NCI-H2227 (cell line): ENCODE results near the gene CLEC4F.

ENCODE experiments used
- DNase-seq: peaks from one replicate; lab custom pipeline; 2025; ENCODE audit not compliant: unreplicated experiment; lab: John Stamatoyannopoulos, UW

CLEC4F gene

GRCh38 chr2:70820499-70820898, at the start of gene CLEC4F:
TSS of gene CLEC4F (minus strand) at chr2:70820599. CDS start at chr2:70820523, 76 bp downstream.
- DNase-seq, result no peak

- DNase-seq, result no peak
These were observed 48.6 kb upstream of the CLEC4F start for GRCh38 chr2:70868970-70869369.

GRCh38 chr2:70861777-70862625, 41.6 kb upstream of the CLEC4F start:
- DNase-seq, result peak; percentile 88

GRCh38 chr2:70855667-70856066, 35.3 kb upstream of the CLEC4F start:
- no peak for DNase-seq

GRCh38 chr2:70854411-70854810, 34.0 kb upstream of the CLEC4F start:
- no peak for DNase-seq

GRCh38 chr2:70852824-70853223, 32.4 kb upstream of the CLEC4F start:
- no peak for DNase-seq

GRCh38 chr2:70851704-70852103, 31.3 kb upstream of the CLEC4F start:
- DNase-seq, result no peak

- no peak for DNase-seq
These were observed 30.5 kb upstream of the CLEC4F start for GRCh38 chr2:70850925-70851324.

- DNase-seq, result no peak
These were observed 22.0 kb upstream of the CLEC4F start for GRCh38 chr2:70842401-70842800.

GRCh38 chr2:70837980-70838925, 17.9 kb upstream of the CLEC4F start:
- DNase-seq, result no peak

- no peak for DNase-seq
These were observed 15.2 kb upstream of the CLEC4F start, which contains the start of gene CD207 for GRCh38 chr2:70835643-70836042. TSS of gene CD207 (minus strand) at chr2:70835816. CDS start at chr2:70835776, 40 bp downstream.

- no peak for DNase-seq
These were observed 14.5 kb upstream of the CLEC4F start for GRCh38 chr2:70834881-70835280.

GRCh38 chr2:70834106-70834505, 13.7 kb upstream of the CLEC4F start:
- no peak for DNase-seq

- no peak for DNase-seq
These were observed 12.8 kb upstream of the CLEC4F start for GRCh38 chr2:70833246-70833645.

- DNase-seq, result no peak
These were observed 12.0 kb upstream of the CLEC4F start for GRCh38 chr2:70832386-70832785.

GRCh38 chr2:70831861-70832260, 11.5 kb upstream of the CLEC4F start:
- no peak for DNase-seq

- no peak for DNase-seq
These were observed 10.0 kb upstream of the CLEC4F start for GRCh38 chr2:70830366-70830765.

- DNase-seq, result no peak
These were observed 9.5 kb upstream of the CLEC4F start for GRCh38 chr2:70829916-70830315.

GRCh38 chr2:70828914-70829824, 8.8 kb upstream of the CLEC4F start:
- DNase-seq, result no peak

- DNase-seq, result no peak
These were observed 7.7 kb upstream of the CLEC4F start for GRCh38 chr2:70828115-70828514.

- no peak for DNase-seq
These were observed 7.0 kb upstream of the CLEC4F start for GRCh38 chr2:70827388-70827787.
